ENCODE results near the gene TEAD4. TPM values are rescaled to one million over a fixed set of nuclear protein-coding genes. Genes with fewer than 3 reads are reported as not detected.
A peak's percentile ranks its signal among the peaks of the same experiment; 100 is the strongest.

The TEAD4 gene
- total and polyA plus RNA-seq, 2 experiments from 2014 or later: 68.1 to 145 TPM

DNA sequence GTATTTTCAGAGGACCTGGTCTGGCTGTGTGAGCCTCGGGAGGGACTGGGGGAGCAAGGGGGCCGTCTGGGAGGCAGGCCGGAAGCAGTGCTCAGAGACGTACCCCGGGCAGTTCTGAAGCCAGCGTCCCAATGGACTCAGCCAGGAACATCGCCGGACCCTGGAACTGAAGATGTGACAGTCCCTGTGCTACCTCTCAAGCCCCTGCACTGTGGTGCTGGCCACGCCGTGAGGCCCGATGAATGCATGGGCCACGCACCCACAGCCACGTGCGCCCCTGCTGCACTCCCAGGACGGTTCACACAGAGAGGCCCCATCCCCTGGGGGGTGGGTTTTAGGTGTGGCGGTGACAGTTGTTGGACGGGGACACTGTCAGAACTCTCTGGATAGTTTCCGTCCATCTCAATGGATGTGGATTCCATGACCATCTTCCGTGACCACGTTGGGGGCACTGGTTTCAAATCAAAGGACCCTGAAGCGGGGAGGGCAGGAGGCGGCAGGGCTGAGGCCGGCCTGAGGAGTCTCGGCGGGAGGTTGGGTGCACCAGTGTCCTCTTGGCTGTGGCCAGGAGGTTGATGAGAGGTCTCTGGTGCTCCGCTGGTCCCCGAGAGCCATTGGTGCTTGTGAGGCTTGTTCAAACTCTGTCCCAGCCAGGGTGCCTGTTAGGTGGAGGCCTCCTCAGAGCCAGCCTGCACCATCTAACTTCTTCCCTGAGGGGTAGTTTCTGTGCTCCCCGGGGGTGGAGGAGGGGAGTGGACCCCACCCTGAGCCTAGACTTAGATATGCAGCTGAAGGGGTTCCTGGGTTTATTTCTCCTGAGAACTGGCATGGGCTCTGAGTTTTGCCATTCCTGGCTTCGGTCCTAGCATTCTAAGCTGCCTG lies 81.7 kb downstream of the TEAD4 start (continued):
- TF ChIP-seq, protein P1, sequence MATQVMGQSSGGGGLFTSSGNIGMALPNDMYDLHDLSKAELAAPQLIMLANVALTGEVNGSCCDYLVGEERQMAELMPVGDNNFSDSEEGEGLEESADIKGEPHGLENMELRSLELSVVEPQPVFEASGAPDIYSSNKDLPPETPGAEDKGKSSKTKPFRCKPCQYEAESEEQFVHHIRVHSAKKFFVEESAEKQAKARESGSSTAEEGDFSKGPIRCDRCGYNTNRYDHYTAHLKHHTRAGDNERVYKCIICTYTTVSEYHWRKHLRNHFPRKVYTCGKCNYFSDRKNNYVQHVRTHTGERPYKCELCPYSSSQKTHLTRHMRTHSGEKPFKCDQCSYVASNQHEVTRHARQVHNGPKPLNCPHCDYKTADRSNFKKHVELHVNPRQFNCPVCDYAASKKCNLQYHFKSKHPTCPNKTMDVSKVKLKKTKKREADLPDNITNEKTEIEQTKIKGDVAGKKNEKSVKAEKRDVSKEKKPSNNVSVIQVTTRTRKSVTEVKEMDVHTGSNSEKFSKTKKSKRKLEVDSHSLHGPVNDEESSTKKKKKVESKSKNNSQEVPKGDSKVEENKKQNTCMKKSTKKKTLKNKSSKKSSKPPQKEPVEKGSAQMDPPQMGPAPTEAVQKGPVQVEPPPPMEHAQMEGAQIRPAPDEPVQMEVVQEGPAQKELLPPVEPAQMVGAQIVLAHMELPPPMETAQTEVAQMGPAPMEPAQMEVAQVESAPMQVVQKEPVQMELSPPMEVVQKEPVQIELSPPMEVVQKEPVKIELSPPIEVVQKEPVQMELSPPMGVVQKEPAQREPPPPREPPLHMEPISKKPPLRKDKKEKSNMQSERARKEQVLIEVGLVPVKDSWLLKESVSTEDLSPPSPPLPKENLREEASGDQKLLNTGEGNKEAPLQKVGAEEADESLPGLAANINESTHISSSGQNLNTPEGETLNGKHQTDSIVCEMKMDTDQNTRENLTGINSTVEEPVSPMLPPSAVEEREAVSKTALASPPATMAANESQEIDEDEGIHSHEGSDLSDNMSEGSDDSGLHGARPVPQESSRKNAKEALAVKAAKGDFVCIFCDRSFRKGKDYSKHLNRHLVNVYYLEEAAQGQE (IDR thresholded peaks at IDR 0.05; ENCODE audit: unreplicated experiment): no peak
- TF ChIP-seq, protein P2, sequence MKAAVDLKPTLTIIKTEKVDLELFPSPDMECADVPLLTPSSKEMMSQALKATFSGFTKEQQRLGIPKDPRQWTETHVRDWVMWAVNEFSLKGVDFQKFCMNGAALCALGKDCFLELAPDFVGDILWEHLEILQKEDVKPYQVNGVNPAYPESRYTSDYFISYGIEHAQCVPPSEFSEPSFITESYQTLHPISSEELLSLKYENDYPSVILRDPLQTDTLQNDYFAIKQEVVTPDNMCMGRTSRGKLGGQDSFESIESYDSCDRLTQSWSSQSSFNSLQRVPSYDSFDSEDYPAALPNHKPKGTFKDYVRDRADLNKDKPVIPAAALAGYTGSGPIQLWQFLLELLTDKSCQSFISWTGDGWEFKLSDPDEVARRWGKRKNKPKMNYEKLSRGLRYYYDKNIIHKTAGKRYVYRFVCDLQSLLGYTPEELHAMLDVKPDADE (IDR thresholded peaks at IDR 0.05): no peak

DNA sequence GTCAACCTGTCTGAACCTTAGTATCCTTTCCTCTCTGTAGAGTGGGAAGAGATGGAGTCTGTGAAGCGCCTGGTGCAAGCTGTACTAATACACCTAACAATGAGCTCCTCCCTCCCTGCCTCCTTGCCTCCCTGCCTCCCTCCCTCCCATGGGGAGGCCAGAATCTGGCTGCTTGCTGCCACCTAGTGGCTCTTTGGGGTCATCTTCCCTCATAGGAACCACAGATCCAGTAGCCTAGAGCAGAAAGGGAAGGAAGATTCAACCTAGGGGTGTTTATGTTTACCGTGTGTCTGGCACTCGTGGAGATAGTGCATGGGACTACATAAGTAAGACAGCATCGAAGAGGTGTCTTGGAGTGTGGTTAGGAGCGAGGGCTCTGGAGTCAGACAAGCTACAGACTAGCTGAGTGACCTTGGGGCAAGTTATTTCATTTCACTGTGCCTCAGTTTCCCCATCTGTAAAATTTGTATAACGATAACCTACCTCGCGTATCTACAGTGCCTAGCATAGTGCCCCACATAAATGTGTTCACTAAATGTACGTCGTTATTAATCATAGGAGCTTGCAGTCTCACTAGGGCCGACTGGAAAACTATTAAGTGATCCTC lies 82.5 kb downstream of the TEAD4 start:
- DNase-seq (ENCODE audit: low spot score) (peak; percentile 87), ATAC-seq (peak; percentile 87)
- Histone ChIP-seq H3K27me3 (ENCODE audit: insufficient read depth) (no peaks in the 10 kb centered on the region), H3K79me2 (replicated peaks; ENCODE audit: insufficient read depth) (no peaks in the 10 kb centered on the region), H3F3A (replicated peaks; ENCODE audit: low read depth) (peaks cover 14% of the 10 kb centered on the region; the same call in 1 of the 2 replicates), H3K9me2 (ENCODE audit: insufficient read depth) (no peaks in the 10 kb centered on the region), H3K4me1 (ENCODE audit: insufficient read depth) (peaks cover 2% of the 10 kb centered on the region; the same call in 1 of the 2 replicates), H4K20me1 (replicated peaks; ENCODE audit: insufficient read depth) (peaks cover 10% of the 10 kb centered on the region), H3K4me3 (no peak overlapping the region), H3K36me3 (ENCODE audit: insufficient read depth) (peaks cover 21% of the 10 kb centered on the region), H3K27ac (ENCODE audit: low read depth) (no peak overlapping the region), H3K4me2 (no peak overlapping the region), H2AFZ (no peak overlapping the region)
- Mint-ChIP-seq H3K36me3 (ENCODE audit: low read depth) (peaks cover 51% of the 10 kb centered on the region), H3K4me1 (peaks cover 17% of the 10 kb centered on the region; the same call in 2 of the 3 replicates), H3K27ac (no peak overlapping the region), H3K4me3 (no peak overlapping the region), H3K9me3 (no peaks in the 10 kb centered on the region), H3K27me3 (ENCODE audit: insufficient read depth, low read depth, poor library complexity) (peaks cover 22% of the 10 kb centered on the region)
- no peak for TF ChIP-seq STAT1 (IDR thresholded peaks at IDR 0.05; ENCODE audit: unreplicated experiment)
- TF ChIP-seq, protein P1 (IDR thresholded peaks at IDR 0.05; ENCODE audit: unreplicated experiment): no peak
- 0 out of 2 replicates have a peak, but pooled peaks have one; percentile 8 for TF ChIP-seq POLR2AphosphoS5 (IDR thresholded peaks at IDR 0.05; ENCODE audit: low read depth)
- TF ChIP-seq, protein P3, sequence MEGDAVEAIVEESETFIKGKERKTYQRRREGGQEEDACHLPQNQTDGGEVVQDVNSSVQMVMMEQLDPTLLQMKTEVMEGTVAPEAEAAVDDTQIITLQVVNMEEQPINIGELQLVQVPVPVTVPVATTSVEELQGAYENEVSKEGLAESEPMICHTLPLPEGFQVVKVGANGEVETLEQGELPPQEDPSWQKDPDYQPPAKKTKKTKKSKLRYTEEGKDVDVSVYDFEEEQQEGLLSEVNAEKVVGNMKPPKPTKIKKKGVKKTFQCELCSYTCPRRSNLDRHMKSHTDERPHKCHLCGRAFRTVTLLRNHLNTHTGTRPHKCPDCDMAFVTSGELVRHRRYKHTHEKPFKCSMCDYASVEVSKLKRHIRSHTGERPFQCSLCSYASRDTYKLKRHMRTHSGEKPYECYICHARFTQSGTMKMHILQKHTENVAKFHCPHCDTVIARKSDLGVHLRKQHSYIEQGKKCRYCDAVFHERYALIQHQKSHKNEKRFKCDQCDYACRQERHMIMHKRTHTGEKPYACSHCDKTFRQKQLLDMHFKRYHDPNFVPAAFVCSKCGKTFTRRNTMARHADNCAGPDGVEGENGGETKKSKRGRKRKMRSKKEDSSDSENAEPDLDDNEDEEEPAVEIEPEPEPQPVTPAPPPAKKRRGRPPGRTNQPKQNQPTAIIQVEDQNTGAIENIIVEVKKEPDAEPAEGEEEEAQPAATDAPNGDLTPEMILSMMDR (conservative IDR thresholded peaks at IDR 0.05; ENCODE audit: low read depth in 2 of 2): peak; percentile 80 to 89
